ENCODE results near the gene SIGLEC8.

Gene SIGLEC8

DNA sequence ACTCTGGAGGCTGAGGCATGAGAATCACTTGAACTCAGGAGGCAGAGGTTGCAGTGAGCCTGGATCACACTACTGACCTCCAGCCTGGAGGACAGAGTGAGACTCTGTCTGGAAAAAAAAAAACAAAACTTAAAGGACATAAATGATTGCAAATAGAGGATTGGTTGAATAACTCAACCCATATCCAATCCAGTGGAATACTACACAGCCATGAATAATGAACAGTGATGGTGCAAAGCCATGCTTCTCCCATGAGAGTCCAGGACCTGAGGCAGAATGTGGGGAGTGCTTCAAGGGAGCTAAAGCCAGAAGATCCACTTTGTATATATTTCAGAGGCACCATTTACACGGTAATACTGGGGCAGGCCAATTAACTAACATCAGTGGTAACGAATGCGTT is 17.9 kb upstream of the SIGLEC8 start:
- no peak for TF ChIP-seq FOXP2 (optimal IDR thresholded peaks at IDR 0.05; ENCODE audit: borderline replicate concordance, extremely low read depth, extremely low read length, insufficient read depth)
- no peak for TF ChIP-seq TAF1 (IDR thresholded peaks at IDR 0.05; ENCODE audit: borderline replicate concordance, insufficient read depth, low read length)
- TF ChIP-seq, protein P1, sequence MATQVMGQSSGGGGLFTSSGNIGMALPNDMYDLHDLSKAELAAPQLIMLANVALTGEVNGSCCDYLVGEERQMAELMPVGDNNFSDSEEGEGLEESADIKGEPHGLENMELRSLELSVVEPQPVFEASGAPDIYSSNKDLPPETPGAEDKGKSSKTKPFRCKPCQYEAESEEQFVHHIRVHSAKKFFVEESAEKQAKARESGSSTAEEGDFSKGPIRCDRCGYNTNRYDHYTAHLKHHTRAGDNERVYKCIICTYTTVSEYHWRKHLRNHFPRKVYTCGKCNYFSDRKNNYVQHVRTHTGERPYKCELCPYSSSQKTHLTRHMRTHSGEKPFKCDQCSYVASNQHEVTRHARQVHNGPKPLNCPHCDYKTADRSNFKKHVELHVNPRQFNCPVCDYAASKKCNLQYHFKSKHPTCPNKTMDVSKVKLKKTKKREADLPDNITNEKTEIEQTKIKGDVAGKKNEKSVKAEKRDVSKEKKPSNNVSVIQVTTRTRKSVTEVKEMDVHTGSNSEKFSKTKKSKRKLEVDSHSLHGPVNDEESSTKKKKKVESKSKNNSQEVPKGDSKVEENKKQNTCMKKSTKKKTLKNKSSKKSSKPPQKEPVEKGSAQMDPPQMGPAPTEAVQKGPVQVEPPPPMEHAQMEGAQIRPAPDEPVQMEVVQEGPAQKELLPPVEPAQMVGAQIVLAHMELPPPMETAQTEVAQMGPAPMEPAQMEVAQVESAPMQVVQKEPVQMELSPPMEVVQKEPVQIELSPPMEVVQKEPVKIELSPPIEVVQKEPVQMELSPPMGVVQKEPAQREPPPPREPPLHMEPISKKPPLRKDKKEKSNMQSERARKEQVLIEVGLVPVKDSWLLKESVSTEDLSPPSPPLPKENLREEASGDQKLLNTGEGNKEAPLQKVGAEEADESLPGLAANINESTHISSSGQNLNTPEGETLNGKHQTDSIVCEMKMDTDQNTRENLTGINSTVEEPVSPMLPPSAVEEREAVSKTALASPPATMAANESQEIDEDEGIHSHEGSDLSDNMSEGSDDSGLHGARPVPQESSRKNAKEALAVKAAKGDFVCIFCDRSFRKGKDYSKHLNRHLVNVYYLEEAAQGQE (IDR thresholded peaks at IDR 0.05; ENCODE audit: insufficient read depth in 1 of 2, low read depth in 2 of 2, low read length in 2 of 2), result no peak
- TF ChIP-seq POLR2AphosphoS5 (IDR thresholded peaks at IDR 0.05; ENCODE audit: low read depth, low read length), result no peak
- TF ChIP-seq SIN3A (IDR thresholded peaks at IDR 0.05; ENCODE audit: borderline replicate concordance, insufficient read depth, low read length), result no peak

DNA sequence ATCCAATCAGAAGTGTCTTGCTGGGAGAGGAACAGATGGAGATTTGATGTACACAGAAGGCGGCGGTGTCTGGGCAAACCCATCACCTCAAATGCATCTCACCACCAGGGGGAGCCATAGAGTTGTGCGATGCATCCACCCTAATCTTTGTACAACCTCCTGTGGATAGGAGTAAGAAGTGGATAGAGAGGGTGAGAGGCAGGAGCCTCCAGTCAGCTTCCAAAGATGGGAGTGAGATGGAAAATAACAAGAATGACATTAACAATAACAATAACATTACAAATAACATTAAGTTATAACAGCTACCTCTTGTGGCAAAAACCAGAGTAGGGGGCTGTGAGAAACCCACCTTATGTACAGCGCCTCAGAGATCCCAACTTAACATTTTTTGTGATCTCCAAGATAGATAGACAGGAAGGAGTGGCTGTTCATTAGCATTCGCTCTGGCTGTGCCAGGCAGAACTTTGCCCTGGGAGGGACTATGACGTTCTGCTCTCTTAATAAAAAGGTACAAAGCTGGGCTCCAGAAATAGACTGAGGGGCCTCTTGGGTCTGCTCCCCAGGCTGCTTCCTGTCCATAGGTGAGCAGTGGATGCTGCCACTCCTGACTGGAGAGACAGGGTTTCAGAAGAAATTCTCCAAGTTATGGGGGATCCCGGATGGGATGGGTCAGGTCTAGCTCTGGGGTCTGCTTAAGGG is 14.9 kb upstream of the SIGLEC8 start:
- TF ChIP-seq FOXP2 (optimal IDR thresholded peaks at IDR 0.05; ENCODE audit: borderline replicate concordance, extremely low read depth, extremely low read length, insufficient read depth) (no peak), SIN3A (IDR thresholded peaks at IDR 0.05; ENCODE audit: borderline replicate concordance, insufficient read depth, low read length) (no peak), POLR2AphosphoS5 (IDR thresholded peaks at IDR 0.05; ENCODE audit: low read depth, low read length) (no peak)
- TF ChIP-seq, protein P1 (IDR thresholded peaks at IDR 0.05; ENCODE audit: insufficient read depth in 1 of 2, low read depth in 2 of 2, low read length in 2 of 2), result no peak

GRCh38 chr19:51472607-51473006 is 14.4 kb upstream of the SIGLEC8 start:
- TF ChIP-seq SIN3A (IDR thresholded peaks at IDR 0.05; ENCODE audit: borderline replicate concordance, insufficient read depth, low read length) (no peak), POLR2AphosphoS5 (IDR thresholded peaks at IDR 0.05; ENCODE audit: low read depth, low read length) (no peak)

DNA sequence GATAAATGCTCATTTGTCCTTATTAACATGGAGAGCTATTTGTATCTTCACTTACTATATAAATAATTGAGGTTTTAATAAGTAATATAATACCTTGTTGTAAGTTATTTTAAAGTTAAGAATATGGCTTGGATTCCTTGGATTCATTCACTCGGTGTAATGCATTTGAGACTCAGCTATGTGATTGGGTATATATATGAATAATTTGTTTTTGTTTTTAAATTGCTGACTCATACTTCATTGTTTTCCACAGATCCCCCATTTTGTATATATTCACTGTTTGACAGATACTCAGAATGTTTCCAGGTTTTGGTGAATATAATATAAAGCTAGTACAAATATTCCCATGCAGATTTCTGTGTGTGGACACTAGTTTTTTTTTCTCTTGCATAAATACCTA is 13.3 kb upstream of the SIGLEC8 start:
- no peak for TF ChIP-seq FOXP2 (optimal IDR thresholded peaks at IDR 0.05; ENCODE audit: borderline replicate concordance, extremely low read depth, extremely low read length, insufficient read depth)
- no peak for TF ChIP-seq SIN3A (IDR thresholded peaks at IDR 0.05; ENCODE audit: borderline replicate concordance, insufficient read depth, low read length)
- no peak for TF ChIP-seq POLR2AphosphoS5 (IDR thresholded peaks at IDR 0.05; ENCODE audit: low read depth, low read length)
- TF ChIP-seq, protein P1 (IDR thresholded peaks at IDR 0.05; ENCODE audit: insufficient read depth in 1 of 2, low read depth in 2 of 2, low read length in 2 of 2), result no peak
- TF ChIP-seq TAF1 (IDR thresholded peaks at IDR 0.05; ENCODE audit: borderline replicate concordance, insufficient read depth, low read length), result no peak

DNA sequence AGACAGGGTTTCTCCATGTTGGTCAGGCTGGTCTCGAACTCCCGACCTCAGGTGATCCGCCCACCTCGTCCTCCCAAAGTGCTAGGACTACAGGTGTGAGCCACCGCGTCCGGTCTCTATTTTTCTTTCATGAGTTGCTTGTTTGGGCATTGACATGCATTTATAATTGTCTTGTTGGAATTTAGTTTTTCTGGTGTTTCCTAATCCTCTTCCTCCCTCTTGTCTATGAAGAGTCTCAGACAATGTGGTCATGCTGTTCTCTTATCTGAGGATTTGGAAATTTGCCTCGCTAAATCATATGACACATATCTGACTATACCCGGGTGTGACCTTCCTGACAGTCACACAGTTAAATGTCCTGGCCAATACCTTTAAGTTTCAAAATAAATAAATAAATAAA is 12.7 kb upstream of the SIGLEC8 start:
- TF ChIP-seq, protein P1 (IDR thresholded peaks at IDR 0.05; ENCODE audit: insufficient read depth in 1 of 2, low read depth in 2 of 2, low read length in 2 of 2), result no peak
- no peak for TF ChIP-seq TAF1 (IDR thresholded peaks at IDR 0.05; ENCODE audit: borderline replicate concordance, insufficient read depth, low read length)
- TF ChIP-seq FOXP2 (optimal IDR thresholded peaks at IDR 0.05; ENCODE audit: borderline replicate concordance, extremely low read depth, extremely low read length, insufficient read depth), result no peak
- TF ChIP-seq POLR2AphosphoS5 (IDR thresholded peaks at IDR 0.05; ENCODE audit: low read depth, low read length), result no peak
- no peak for TF ChIP-seq SIN3A (IDR thresholded peaks at IDR 0.05; ENCODE audit: borderline replicate concordance, insufficient read depth, low read length)
